AG04450 (cell line): Measurements from ENCODE around the gene PIGBOS1. TPM values are rescaled to one million over a fixed set of nuclear protein-coding genes. Genes with fewer than 3 reads are reported as not detected.

Experiments
- CTCF ChIA-PET: fragments of 300-600, 350-600 bp; formaldehyde crosslinking; extraction: SDS; loops from one replicate; lab custom pipeline; 2022; ENCODE audit warnings: antibody characterized with exemption, inconsistent platforms; lab: Charles Lee
- POLR2A ChIA-PET: fragments of 350-600 bp; formaldehyde crosslinking; extraction: SDS; loops from one replicate; lab custom pipeline; 2021; ENCODE audit warnings: antibody characterized with exemption, inconsistent platforms; lab: Yijun Ruan, JAX
- DNase-seq: peaks from one replicate; pipeline ENCODE4 v3.0.0-alpha.2; 2011; ENCODE audit warnings: low read depth, low spot score
- H3K27ac ChIP-seq: one replicate; pipeline ENCODE4 v1.5.1; 2012; ENCODE audit warnings: low read depth, low read length, control low read depth
- H3K27me3 ChIP-seq: one replicate; pipeline ENCODE4 v1.6.0; 2012; ENCODE audit warnings: low read length; ENCODE audit not compliant: control insufficient read depth, insufficient read depth
- H3K4me3 ChIP-seq: 2 replicates; pipeline ENCODE4 v1.5.1; 2011; ENCODE audit warnings: mild to moderate bottlenecking, low read depth, low read length, control low read depth
- H3K9me3 ChIP-seq: 2 replicates; pipeline ENCODE4 v1.5.1; 2012; ENCODE audit warnings: low read length; ENCODE audit not compliant: control insufficient read depth, insufficient read depth
- polyA plus RNA-seq: library from polyadenylated mRNA; depleted of rRNA; stranded (reverse); fragments of >200 nt; gene quantifications from 2 replicates; pipeline ENCODE4 v1.2.3, GENCODE V29; 2011
- TF ChIP-seq, protein P1 (sequence below): IDR thresholded peaks from 2 replicates; pipeline ENCODE4 v1.5.1; 2011; ENCODE audit warnings: low read depth, low read length, control low read depth, inconsistent platforms

PIGBOS1 gene
- polyA plus RNA-seq, 1 experiment = 19.7 TPM

DNA sequence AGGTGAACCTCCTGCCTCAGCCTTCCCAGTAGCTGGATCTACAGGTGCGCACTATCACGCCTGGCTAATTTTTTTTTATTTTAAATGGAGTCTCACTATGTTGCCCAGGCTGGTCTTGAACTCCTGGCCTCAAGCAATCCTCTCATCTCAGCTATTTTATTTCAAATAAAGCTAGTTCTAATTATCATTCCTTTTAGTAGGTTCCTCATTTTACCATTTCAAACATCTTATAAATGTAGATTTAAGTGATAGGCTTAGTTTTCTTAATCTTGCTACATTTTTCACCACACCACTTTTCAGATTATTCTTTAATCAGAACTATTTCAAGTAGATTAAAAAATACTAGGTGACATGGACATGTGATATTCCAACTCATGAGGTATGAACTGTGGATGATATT, 30.4 kb upstream of the PIGBOS1 start:
- TF ChIP-seq, protein P1, sequence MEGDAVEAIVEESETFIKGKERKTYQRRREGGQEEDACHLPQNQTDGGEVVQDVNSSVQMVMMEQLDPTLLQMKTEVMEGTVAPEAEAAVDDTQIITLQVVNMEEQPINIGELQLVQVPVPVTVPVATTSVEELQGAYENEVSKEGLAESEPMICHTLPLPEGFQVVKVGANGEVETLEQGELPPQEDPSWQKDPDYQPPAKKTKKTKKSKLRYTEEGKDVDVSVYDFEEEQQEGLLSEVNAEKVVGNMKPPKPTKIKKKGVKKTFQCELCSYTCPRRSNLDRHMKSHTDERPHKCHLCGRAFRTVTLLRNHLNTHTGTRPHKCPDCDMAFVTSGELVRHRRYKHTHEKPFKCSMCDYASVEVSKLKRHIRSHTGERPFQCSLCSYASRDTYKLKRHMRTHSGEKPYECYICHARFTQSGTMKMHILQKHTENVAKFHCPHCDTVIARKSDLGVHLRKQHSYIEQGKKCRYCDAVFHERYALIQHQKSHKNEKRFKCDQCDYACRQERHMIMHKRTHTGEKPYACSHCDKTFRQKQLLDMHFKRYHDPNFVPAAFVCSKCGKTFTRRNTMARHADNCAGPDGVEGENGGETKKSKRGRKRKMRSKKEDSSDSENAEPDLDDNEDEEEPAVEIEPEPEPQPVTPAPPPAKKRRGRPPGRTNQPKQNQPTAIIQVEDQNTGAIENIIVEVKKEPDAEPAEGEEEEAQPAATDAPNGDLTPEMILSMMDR = no peak
- Histone ChIP-seq H3K9me3 (no peaks in the 10 kb centered on the region; the same call in 1 of the 2 replicates), H3K27ac (no peak overlapping the region), H3K27me3 (no peaks in the 10 kb centered on the region), H3K4me3 (no peak overlapping the region)
- no peak for DNase-seq
- ChIA-PET CTCF (interaction anchor here (0.6 to 1.2 kb wide), 2 partner anchors 23 to 90 kb away, joined by 3 read pairs; no protein-coding TSS in a partner anchor), POLR2A (no interaction called here)

DNA sequence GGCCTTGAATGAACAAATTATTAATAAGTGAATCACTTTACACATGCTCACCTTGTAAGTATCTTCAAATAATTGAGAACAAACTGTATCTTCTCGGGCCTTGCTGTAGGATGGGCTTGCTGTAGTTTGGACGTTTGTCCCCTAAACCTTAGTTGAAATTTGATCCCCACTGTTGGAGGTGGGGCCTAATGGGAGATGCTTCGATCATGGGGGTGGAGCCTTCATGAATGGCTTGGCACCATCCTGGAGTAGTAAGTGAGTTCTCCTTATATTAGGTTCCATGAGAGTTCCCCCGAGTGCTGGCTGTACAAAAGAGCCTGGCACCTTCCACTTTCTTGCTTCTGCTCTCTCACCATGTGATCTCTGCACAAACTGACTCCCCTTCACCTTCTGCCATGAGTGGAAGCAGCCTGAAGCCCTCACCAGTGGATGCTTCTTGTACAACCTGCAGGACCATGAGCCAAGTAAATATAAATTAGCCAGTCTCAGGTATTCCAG, 29.4 kb upstream of the PIGBOS1 start:
- CTCF ChIA-PET = interaction anchor here (1.2 kb wide), 1 partner anchor 91 kb away, joined by 3 read pairs; no protein-coding TSS in a partner anchor
- DNase-seq = no peak
- POLR2A ChIA-PET = no interaction called here

DNA sequence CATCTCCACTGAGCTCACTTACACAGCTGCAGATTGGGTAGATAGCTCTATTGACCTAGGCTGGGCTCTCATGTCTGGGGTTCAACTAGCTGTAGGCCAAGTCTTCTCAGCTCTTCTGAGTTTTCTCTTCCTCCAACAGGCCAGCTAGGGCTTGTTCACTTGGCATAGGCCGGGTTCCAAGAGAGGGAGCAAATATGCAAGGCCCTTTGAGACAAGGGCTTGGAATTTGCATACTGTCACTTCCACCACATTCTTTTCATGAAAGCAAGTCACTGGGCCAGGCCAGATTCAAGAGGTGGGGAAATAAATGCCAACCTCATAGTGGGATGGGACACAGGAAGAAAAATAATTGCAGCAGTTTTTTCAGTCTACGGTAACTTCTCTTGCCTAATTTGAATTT, 25.3 kb upstream of the PIGBOS1 start:
- no peak overlapping the region for H3K4me3 ChIP-seq
- TF ChIP-seq, protein P1 = no peak
- ChIA-PET POLR2A (no interaction called here), CTCF (no interaction called here)
- no peaks in the 10 kb centered on the region for H3K9me3 ChIP-seq
- H3K27ac ChIP-seq = no peak overlapping the region
- H3K27me3 ChIP-seq = no peaks in the 10 kb centered on the region
- no peak for DNase-seq

More for the DNA sequence above, 29.4 kb upstream of the PIGBOS1 start:
- H3K9me3 ChIP-seq = no peaks in the 10 kb centered on the region; the same call in 1 of the 2 replicates
- TF ChIP-seq, protein P1 = no peak
- no peaks in the 10 kb centered on the region for H3K27me3 ChIP-seq
- no peak overlapping the region for H3K4me3 ChIP-seq
- no peak overlapping the region for H3K27ac ChIP-seq

DNA sequence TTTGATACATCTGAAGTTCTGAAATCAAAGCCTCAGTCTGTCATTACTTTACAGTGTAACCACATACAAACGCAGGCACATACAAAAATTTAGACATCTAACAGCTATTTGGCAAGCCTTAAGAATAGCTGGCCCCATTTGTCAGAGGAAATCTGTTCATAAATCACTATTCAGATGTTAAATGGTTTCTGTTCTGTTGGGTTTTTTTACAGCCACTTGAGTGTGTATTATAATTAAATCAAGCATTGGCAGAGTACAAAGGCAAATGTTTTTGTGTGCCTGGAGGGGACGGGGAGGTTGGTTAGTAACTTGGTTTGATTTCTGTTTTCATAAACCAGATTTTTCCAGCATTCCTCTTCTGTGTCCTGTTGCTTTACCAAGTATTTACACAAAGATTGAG, 24.2 kb upstream of the PIGBOS1 start:
- no peaks in the 10 kb centered on the region for H3K27me3 ChIP-seq
- no peak overlapping the region for H3K4me3 ChIP-seq
- no peaks in the 10 kb centered on the region for H3K9me3 ChIP-seq
- POLR2A ChIA-PET = no interaction called here
- CTCF ChIA-PET = no interaction called here
- DNase-seq = no peak
- H3K27ac ChIP-seq = no peak overlapping the region
- TF ChIP-seq, protein P1 = no peak

DNA sequence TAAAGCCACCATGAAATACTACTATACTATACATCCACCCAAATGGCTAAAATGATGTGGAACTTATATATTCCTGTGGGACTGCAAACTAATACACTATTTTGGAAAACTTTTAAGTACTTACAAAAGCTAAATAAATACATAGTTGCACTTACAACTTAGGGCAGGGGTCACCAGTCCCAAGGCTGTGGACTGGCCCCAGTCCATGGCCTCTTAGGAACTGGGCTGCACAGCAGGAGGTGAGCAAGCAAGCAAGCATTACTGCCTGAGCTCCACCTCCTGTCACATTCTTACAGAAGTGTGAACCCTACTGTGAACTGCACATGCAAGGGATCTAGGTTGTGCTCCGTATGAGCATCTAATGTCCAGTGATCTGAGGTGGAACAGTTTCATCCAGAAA, 18.2 kb upstream of the PIGBOS1 start:
- H3K9me3 ChIP-seq = no peaks in the 10 kb centered on the region
- POLR2A ChIA-PET = no interaction called here
- no peaks in the 10 kb centered on the region for H3K27me3 ChIP-seq
- H3K27ac ChIP-seq = no peak overlapping the region
- no peak for DNase-seq
- H3K4me3 ChIP-seq = no peak overlapping the region
- CTCF ChIA-PET = no interaction called here
- TF ChIP-seq, protein P1 = no peak
